Gastroesophageal sphincter (tissue), 3 donors: ENCODE data around the gene KCNIP4.

ENCODE experiments used
- POLR2A ChIP-seq, 2 donors: fragments of 450-650 bp; IDR thresholded peaks; one replicate each; pipeline ENCODE4 v1.6.1; 2017; ENCODE audit warnings: antibody characterized with exemption in 2 of 2, mild to moderate bottlenecking in 2 of 2, moderate library complexity in 1 of 2
- TF ChIP-seq, protein P1 (sequence below), 4 experiments: fragments of 200-600 bp in 2 of 4; fragments of 450-650 bp in 2 of 4; sonication (generic) in 1 of 4; IDR thresholded peaks; one replicate each; pipeline ENCODE4 v1.5.1; 2017 to 2019; ENCODE audit warnings: antibody characterized with exemption in 4 of 4, mild to moderate bottlenecking in 2 of 4, moderate library complexity in 2 of 4

GRCh38 chr4:20982544-20982943 is 966.0 kb downstream of the KCNIP4 start:
- TF ChIP-seq, protein P1, sequence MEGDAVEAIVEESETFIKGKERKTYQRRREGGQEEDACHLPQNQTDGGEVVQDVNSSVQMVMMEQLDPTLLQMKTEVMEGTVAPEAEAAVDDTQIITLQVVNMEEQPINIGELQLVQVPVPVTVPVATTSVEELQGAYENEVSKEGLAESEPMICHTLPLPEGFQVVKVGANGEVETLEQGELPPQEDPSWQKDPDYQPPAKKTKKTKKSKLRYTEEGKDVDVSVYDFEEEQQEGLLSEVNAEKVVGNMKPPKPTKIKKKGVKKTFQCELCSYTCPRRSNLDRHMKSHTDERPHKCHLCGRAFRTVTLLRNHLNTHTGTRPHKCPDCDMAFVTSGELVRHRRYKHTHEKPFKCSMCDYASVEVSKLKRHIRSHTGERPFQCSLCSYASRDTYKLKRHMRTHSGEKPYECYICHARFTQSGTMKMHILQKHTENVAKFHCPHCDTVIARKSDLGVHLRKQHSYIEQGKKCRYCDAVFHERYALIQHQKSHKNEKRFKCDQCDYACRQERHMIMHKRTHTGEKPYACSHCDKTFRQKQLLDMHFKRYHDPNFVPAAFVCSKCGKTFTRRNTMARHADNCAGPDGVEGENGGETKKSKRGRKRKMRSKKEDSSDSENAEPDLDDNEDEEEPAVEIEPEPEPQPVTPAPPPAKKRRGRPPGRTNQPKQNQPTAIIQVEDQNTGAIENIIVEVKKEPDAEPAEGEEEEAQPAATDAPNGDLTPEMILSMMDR (IDR thresholded peaks at IDR 0.05): no peak
- no peak for TF ChIP-seq POLR2A (IDR thresholded peaks at IDR 0.05)
